SK-N-MC (cell line): Measurements from ENCODE around the gene GNB3.

Source experiments
- EZH2 ChIP-seq: fragments of 200-600 bp; sonication (generic); IDR thresholded peaks from one replicate; pipeline ENCODE4 v1.6.1; 2017; ENCODE audit warnings: antibody characterized with exemption
- FOXP2 ChIP-seq: optimal IDR thresholded peaks from 2 replicates; pipeline ENCODE3; 2011; ENCODE audit warnings: mild to moderate bottlenecking, moderate library complexity; ENCODE audit not compliant: insufficient read depth; ENCODE audit errors: extremely low read length, control extremely low read depth
- POLR2AphosphoS5 ChIP-seq: IDR thresholded peaks from 2 replicates; pipeline ENCODE4 v1.6.1; 2012; ENCODE audit warnings: mild to moderate bottlenecking, low read depth, low read length, borderline replicate concordance

DNA sequence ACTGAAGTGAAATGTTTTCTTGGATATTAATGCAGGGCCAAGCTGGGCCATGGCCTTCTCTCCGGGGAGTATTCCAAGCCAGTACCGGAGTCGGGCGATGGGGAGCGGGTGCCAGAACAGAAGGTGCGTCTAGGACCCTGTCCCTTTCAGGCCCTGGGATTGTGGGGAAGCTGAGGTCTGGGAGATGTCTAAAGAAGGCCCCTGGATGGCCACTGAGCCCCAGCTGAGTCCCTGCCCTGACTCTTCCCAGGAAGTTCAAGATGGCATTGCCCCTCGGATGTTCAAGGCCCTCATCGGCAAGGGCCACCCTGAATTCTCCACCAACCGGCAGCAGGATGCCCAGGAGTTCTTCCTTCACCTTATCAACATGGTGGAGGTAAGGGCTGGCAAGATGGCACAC lies 19.4 kb downstream of the GNB3 start:
- TF ChIP-seq EZH2 (no peak), POLR2AphosphoS5 (no peak), FOXP2 (no peak)
